NCI-H526 treated with DMSO at 0.1 percent for 48 hours (cell line): Measurements from ENCODE around the gene MIB1.
A peak's percentile ranks its signal among the peaks of the same experiment; 100 is the strongest.
"Not testable (repeated sequence)": the region's sequence is repeated elsewhere in the genome, so short reads cannot be mapped to it uniquely, and the experiment has no call there.

ENCODE experiments used
- DNase-seq: peaks from one replicate; lab custom pipeline; 2025; lab: John Stamatoyannopoulos, UW

MIB1 gene

DNA sequence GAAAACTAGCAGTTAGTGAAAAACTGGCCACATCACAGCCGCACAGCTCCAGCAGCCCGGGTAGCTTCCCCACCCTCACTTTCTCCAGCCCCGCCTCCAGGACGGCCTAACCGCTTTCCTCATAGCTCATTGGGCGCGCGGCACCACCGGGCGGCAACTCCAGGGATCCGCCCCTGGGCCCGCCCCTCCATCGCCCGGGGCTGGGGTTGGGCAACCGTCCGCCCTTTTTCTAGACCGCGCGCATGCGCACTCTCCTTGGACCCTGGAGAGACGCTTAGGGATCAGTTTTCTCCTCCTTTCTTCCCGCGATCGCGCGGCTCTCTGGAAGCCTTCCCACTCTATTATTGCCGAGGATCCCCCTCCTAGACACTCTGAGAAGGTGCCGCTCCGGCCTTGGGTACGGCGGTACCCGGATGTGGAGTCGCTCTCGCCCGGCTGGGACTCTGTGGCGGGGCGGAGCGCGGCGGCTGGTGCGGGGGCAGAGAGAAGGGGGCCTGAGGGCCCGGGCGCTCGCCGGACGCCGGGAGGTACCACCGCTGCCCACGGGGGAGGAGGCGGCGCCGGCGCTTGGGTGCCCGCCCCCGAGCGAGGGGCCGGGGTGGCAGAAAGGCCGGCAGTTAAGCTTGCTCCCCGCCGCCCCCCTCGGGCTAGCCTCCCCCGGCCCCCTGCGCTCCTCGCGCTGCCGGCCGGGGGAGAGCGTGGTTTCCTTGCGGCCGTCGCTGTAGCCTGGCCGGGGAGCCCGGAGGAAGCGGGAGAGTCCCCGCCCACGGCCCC lies at the start of gene MIB1:
Gene MIB1 (plus strand): TSS at position 255 of the 774 bp plus-strand sequence. CDS start 792 bp downstream, outside the sequence.
- peak; percentile 84 for DNase-seq

DNA sequence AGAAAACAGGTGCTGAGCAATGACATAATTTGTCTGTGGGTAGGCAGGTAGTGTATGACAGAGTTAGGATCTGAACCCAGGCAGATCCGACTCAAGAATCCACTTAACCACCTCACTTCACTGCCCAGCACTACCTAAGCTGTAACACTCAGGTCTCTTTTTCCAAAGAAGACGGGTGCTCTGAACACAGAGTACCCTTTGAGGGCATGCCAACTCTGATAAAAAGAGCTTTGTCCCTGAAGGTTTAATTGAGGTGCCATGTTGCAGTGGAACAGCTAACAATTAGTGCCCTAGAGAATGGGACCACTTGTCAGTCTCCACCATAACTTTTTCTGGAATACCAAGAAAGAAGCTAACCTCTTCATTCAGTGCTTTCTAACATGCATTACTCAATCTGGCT lies 47.3 kb upstream of the MIB1 start:
- DNase-seq = no peak

DNA sequence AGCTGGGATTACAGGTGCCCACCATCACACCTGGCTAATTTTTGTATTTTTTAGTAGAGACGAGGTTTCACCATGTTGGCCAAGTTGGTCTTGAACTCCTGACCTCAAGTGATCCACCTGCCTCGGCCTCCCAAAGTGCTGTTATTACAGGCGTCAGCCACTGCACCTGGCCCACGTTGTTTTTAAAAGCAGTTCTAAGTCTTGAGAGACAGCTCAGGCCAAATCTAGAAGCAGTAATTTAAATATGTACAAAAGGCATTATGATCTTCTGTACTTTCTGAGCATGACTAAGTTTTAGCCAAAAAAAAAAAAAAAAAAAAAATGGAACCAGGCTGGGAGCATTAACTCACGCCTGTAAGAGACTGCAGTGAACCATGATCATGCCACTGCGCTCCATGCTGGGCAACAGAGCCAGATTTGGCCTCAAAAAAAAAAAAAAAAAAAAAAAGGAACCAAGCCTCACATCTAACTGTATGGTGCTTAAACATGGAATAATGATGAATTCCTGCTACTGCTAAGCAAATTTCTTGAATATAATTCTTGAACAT lies 40.0 kb upstream of the MIB1 start:
- DNase-seq = no peak

DNA sequence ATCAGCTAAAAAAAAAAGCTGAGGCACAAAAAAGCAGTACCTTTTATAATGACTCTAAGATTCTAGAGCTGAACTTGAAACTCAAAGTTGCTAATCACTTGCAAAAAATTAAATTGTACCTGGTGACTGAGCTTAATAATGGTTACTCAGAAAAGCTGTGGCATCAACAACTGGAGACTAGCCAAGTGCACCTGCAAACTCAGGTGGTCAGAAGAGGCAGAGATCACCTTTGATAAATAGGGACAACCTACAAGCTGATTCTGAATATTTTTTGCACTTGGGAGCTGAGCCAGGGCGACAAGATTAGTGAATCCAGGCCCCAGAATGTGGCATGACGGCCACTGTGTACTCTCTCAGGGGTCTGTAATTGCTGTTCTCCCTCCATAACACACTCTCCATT lies 39.0 kb upstream of the MIB1 start:
- DNase-seq = no peak

DNA sequence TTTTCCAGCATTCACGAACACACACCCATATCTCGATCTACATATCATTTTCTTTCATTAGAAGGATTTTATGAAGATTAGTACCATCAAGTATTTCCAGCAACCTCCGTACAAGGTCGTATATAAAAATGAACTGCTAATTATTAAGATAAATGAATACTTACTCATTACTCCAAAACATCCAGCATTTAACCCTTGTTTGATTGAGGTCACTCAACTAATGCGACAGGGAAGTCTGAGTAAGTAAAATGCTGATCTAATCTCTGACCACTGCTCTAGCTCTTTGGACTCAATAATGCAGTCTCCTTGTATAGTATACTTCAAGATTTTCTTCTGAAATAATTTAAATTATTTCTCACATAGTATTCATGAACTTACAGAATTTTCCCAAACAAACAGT lies 38.0 kb upstream of the MIB1 start:
- DNase-seq = no peak

DNA sequence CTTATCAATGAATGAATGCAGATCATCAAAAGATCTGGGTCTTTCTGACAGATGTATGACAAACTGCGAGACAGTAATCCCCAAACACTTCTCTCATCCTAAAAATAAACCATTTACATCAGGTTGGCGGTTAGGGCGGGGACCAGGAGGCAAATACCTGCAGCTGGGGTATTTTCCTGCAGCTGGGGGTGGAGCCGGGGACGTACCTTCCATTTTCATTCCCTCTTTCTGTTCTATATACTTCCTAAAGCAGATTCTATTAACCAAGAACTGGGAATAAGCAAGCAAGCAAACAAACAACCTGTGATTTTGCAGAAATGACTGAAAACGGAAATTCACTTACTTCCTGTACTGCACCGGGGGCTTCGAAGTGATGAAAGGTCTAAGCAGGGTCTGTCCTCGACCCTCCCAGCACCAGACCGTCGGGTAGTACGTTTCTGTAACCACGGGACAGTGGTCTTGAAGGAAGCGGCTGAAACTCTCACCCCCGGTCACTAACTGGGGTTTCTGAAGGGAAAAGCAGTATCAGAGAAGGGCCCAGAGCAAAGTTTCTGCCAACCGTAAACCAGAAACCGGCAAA lies 37.3 kb upstream of the MIB1 start:
- peak; percentile 18 for DNase-seq

DNA sequence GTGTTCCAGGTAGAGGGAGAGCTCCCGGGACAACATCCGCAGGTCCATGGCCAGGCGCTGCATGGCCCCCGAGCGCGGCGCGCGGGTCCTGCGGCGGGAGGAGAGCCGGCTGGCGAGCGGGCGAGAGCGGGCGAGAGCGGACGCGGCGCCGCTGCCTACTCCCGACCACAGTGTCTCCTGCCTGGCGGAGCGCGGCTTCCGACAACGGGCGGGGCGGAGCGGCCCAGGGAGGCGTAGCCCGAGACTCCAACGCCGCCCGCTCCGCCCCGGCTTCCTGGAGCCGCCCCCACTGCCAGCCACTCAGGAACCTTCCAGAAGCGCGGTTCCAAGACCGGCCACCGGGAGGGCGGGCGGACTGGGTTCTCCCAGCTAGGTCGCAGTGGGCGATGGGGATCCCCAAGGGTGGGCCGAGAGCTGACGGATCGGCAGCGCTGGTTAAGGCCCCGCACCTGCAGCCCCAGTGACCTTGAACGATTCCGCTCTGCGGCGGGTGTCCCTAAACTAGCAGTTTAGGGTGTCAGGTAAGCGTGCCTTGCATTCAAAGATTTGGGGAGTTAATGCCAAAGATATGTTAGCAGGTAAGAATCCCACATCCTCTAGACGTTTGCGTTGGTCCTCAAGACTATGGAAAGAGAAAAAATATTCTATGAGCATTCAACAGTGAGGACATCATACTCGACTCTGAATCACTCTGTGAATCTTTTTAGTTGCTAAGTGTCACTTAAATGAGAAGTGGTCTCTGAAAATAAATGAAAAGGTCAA lies 35.8 kb upstream of the MIB1 start, which contains the start of gene ABHD3:
Gene ABHD3 (minus strand): TSS at position 172 of the 762 bp plus-strand sequence. CDS start 109 bp downstream, at position 63.
- peak; percentile 71 for DNase-seq

DNA sequence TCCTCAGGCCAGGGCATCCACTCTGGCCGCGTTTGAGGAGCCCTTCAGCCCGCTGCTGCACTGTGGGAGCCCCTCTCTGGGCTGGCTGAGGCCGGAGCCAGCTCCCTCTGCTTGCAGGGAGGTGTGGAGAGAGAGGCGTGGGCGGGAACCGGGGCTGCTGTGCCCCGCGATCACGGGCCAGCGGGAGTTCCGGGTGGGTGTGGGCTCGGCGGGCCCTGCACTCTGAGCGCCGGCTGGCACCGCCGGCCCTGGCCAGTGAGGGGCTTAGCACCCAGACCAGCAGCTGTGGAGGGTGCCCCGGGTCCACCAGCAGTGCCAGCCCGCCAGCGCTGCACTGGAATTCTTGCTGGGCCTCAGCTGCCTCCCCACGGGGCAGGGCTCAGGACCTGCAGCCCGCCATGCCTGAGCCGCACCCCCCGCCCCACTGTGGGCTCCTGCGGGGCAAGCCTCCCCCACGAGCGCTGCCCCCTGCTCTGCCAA lies 34.2 kb upstream of the MIB1 start:
- no peak for DNase-seq

DNA sequence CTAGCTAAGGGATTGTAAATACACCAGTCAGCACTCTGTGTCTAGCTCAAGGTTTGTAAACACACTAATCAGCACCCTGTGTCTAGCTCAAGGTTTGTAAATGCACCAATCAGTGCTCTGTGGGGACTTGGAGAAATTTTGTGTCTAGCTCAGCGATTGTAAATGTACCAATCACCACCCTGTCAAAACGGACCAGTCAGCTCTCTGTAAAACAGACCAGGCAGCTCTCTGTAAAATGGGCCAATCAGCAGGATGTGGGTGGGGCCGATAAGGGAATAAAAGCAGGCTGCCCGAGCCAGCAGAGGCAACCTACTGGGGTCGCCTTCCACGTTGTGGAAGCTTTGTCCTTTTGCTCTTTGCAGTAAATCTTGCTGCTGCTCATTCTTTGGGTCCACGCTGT lies 33.5 kb upstream of the MIB1 start:
- DNase-seq = not testable (repeated sequence)

DNA sequence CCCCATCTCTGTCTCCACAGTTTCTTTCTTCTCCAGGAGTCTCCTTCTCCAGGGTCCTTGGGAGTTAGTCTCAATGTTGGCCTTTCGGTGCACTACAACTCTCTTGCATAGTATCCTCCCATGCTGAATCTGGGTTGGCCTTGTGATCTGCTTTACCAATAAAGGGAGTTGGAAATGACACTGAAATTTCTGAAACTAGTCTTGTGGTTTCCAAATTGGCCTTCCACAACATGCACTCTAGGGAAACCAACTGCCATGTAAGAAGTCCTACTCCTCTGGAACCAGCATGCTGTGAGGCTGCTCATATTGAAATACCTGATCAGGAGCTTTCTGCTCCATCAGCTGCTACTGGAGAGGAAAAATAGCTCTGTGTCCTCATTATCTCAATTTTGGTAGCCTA lies 26.1 kb upstream of the MIB1 start:
- no peak for DNase-seq

DNA sequence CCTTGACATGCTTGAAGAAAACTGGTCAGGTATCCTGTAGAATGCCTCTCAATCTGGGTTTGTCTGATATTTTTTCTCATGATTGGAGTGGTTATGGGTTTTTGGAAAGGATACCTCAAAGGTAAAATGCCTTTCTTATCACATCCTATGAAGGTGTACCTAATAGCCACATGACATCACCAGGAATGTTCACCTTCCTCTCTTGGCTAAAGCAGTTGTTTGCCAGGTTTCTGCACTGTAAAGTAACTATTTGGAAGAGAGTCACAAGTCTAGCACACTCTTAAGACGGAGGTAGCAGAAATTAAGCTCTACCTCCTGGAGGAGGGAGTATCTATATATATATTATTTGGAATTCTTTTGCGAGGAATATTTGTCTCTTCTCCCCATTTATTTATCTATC lies 17.9 kb upstream of the MIB1 start:
- no peak for DNase-seq

DNA sequence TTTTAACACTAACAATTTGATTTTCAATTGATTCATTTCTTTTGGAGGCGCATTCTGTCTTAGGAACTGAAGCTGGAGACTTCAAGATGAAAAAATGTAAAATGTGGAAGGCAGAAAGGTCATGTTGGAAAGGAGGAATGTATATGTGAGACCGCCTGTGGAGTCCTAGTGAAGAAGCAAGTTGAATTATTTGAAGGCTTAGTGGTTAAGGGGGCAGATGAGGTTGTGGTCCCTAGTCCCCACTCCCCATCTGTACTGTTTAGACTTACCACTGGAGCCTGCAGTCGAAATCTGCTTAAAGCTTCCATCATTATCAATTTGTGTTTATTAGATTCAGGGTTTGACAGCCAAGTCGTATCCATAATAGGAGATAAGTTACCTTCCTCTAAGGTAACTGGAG lies 15.4 kb upstream of the MIB1 start:
- no peak for DNase-seq

DNA sequence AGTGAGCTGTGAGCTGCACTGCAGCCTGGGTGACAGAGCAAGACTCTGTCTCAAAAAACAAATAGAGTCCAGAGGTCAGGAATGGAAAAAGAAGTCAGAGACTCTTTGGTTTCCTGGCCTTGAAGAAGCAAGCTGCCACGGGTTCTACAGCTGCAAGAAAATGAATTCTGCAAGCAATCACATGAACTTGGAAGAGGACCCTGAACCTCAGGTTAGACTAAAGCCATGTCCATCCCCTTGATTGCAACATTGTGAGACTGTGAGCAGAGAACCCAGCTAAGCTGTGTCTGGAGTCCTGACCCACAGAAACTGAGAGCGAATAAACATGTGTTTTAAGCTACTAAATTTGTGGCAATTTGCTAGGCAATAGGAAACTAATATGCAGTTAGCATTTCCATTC lies 12.9 kb upstream of the MIB1 start:
- DNase-seq = no peak

DNA sequence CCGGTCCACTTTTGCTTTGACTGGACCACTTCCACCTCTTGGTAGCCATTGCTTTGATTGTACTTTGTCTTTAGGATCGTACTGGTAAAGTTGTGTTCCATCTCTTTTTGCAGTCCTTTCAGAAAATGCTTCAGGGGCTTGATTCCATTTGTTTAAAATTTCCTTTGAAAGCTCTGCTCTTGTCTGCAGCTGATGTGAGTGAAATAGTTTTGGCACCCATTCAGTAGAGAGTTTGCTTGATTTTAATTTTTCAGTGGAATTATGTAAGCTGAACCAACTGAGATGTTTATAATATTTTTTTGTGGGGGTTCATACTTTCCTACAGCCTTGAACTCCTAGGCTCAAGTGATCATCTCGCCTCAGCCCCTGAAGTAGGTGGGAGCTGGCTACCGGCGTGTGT lies 7.6 kb upstream of the MIB1 start:
- no peak for DNase-seq

DNA sequence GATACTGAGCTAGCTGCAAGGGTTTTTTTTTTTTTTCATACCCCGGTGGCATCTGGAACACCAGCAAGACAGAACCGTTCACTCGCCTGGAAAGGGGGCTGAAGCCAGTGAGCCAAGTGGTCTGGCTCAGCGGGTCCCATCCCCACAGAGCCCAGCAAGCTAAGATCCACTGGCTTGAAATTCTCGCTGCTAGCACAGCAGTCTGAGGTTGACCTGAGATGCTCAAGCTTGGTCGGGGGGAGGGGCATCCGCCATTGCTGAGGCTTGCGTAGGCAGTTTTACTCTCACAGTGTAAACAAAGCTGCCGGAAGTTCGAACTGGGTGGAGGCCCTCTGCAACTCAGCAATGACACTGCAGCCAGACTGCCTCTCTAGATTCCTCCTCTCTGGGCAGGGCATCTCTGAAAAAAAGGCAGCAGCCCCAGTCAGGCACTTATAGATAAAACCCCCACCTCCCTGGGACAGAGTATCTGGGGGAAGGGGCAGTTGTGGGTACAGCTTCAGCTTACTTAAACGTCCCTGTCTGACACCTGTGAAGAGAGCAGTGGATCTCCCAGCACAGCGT lies 5.1 kb upstream of the MIB1 start:
- no peak for DNase-seq

DNA sequence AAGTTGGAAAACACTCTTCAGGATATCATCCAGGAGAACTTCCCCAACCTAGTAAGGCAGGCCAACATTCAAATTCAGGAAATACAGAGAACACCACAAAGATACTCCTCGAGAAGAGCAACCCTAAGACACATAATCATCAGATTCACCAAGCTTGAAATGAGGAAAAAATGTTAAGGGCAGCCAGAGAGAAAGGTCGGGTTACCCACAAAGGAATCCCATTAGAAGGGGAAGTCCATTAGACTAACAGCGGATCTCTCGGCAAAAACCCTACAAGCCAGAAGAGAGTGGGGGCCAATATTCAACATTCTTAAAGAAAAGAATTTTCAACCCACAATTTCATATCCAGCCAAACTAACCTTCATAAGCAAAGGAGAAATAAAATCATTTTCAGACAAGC lies 3.7 kb upstream of the MIB1 start:
- not testable (repeated sequence) for DNase-seq

DNA sequence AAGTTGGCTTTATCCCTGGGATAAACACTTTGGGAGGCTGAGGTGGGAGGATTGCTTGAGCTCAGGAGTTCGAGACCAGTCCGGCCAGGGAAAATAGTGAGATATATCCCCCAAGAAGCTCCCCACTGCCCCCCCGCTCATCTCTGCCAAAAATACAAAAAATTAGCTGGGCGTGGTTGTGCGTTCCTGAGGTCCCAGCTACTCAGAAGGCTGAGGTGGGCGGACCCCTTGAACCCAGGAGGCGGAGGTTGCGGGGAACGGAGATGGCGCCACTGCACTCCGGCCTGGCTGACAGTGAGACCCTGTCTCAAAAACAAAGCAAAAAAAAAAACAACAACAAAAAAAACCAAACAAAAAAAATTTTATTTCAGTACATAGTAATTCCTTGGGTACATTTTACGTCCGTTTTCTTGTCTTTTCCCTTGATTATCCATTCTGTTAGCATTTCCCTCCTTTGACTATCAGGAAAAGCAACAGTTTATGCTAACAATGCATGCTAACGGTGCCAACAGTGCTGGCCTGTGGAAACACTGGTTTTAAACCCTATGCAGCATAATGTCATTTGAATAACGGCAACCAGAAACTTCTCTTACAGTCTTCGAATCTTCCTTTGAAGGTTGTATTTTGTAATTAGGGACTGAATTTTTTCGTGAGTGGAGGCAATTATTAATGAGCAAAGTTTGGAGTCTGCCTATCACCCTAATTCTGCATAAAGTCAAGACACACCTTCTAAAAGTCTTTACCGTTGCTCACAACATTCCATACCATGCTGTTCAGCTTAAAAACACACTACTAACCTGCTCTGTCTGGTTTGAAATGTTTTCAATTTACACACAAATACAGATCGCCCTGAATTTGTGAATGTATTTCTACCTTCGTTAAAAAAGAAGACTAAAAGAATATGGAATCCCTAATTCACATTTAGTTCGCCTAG lies 721 bp upstream of the MIB1 start:
- DNase-seq = peak; percentile 21

DNA sequence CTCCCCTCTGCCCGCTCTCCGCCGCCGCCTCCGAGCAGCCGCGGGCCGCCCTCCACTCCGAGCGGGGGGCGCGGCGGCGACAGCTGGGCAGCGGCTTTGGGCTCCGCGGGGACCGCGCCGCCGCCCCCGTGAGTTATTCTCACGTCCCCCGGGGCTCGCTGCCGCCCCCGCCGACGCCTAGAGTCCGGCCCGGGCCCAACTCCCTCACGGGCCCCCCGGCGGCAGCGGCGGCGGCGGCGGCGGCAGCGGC lies 645 bp downstream of the MIB1 start:
- DNase-seq = no peak

DNA sequence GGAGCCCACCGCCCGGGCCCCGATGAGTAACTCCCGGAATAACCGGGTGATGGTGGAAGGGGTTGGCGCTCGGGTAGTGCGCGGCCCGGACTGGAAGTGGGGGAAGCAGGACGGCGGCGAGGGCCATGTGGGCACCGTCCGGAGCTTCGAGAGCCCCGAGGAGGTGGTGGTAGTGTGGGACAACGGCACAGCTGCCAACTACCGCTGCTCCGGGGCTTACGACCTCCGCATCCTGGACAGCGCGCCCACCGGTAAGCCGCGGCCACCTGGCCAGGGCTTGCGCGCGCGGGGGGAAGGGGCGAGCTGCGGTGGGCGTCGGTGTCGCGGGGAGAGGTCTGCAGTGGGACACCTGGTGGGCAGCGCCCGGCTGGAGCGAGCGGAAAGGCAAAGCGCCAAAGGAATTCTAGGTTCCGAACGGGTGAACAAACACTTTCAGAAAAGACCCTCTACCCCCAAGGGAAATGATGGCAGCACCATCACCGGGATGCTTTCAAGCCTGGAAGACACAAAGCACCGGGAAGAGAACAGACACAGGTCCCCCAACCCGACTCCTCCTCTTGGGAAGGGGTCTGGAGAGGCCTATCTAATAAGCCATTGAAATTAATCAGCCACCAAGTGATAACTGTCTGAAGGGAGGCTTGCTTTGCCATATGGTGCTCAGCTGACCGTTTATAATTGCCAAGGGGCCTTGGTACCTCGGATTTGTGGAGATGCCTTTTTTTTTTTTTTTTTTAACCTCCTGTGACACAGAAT lies 1.1 kb downstream of the MIB1 start:
- DNase-seq = no peak

DNA sequence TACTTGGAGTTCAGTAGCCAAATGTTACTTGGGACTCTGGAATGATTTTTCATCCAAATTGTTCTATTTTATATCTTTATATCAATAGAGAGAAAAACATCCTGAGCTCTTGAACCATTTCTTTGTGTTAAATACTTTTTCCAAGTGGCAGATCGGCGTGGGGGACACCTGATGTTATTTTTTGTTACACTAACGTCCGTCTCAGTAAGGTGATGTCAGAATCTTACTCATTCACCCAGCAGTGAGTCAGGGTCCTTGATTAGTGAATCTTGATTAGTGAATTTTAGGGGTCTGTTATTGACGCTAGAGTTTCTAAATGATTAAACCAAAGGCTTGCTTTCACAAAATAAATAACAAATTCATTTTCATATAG lies 1.7 kb downstream of the MIB1 start:
- DNase-seq = no peak
